Hepatocyte (in vitro differentiated cells): Measurements from ENCODE around the gene GRIN3B.

Source experiments
- EZH2phosphoT487 ChIP-seq: fragments of 200-600 bp; sonication (generic); IDR thresholded peaks from one replicate; pipeline ENCODE4 v1.6.1; 2018; ENCODE audit warnings: antibody characterized with exemption, mild to moderate bottlenecking, low read depth, moderate library complexity; ENCODE audit not compliant: unreplicated experiment, severe bottlenecking
- TF ChIP-seq, protein P1 (sequence below): fragments of 200-600 bp; sonication (generic); IDR thresholded peaks from 2 replicates; pipeline ENCODE4 v1.5.1; 2016; ENCODE audit warnings: antibody characterized with exemption, mild to moderate bottlenecking; ENCODE audit not compliant: poor library complexity

GRCh38 chr19:994516-994915, 5.7 kb upstream of the GRIN3B start:
- TF ChIP-seq, protein P1, sequence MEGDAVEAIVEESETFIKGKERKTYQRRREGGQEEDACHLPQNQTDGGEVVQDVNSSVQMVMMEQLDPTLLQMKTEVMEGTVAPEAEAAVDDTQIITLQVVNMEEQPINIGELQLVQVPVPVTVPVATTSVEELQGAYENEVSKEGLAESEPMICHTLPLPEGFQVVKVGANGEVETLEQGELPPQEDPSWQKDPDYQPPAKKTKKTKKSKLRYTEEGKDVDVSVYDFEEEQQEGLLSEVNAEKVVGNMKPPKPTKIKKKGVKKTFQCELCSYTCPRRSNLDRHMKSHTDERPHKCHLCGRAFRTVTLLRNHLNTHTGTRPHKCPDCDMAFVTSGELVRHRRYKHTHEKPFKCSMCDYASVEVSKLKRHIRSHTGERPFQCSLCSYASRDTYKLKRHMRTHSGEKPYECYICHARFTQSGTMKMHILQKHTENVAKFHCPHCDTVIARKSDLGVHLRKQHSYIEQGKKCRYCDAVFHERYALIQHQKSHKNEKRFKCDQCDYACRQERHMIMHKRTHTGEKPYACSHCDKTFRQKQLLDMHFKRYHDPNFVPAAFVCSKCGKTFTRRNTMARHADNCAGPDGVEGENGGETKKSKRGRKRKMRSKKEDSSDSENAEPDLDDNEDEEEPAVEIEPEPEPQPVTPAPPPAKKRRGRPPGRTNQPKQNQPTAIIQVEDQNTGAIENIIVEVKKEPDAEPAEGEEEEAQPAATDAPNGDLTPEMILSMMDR, result no peak
- TF ChIP-seq EZH2phosphoT487, result no peak
